ENCODE measurements around the gene GAD2. TPM values are rescaled to one million over a fixed set of nuclear protein-coding genes. Genes with fewer than 3 reads are reported as not detected.

GAD2 gene
- total RNA-seq, 1 experiment from 2014 or later: not detected

DNA sequence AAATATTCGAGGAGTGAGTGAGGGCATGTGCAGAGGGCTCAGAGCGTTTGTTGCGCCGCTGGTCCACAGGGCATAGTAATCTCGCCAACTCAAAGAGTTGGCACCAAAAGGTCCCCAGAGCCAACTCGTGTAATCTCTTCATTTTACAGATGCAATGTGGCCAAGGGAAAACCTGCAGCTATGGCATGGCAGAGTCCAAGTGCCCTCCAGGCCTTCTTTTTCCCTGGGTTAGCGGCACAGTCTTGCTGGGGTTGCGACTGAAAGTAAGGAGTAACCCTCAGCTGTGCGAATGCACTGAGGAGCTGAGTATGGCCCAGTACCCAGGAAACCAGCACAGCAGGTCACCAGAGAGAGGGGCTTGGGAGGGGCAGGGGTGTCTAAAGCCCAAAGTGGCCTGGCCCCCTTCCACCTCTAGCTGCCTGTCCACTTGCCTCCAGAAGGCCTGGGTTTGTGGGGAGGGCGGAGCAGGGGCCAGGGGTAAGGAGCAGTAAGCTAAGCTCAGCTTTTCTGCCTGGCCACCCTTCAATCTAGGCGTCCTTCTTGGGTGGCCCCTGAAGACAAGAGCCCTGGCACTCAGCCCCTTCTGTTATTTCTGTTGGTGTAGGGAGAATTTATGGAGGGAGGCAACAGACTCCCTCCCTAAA, 3.3 kb upstream of the GAD2 start:
- no TSS peak for BruUV-seq (replicated peaks)
- Mint-ChIP-seq H3K27me3 (ENCODE audit: insufficient read depth, unreplicated experiment) (no peaks in the 10 kb centered on the region), H3K4me3 (ENCODE audit: unreplicated experiment) (no peak overlapping the region), H3K27ac (ENCODE audit: unreplicated experiment) (no peak overlapping the region), H3K36me3 (ENCODE audit: insufficient read depth, unreplicated experiment) (no peaks in the 10 kb centered on the region), H3K9me3 (ENCODE audit: unreplicated experiment) (peaks cover 9% of the 10 kb centered on the region), H3K4me1 (ENCODE audit: low read depth, unreplicated experiment) (no peaks in the 10 kb centered on the region)
- no peaks in the 10 kb centered on the region; the same call in none of the 2 replicates for H3K9me3 ChIP-seq
- TF ChIP-seq, protein P1, sequence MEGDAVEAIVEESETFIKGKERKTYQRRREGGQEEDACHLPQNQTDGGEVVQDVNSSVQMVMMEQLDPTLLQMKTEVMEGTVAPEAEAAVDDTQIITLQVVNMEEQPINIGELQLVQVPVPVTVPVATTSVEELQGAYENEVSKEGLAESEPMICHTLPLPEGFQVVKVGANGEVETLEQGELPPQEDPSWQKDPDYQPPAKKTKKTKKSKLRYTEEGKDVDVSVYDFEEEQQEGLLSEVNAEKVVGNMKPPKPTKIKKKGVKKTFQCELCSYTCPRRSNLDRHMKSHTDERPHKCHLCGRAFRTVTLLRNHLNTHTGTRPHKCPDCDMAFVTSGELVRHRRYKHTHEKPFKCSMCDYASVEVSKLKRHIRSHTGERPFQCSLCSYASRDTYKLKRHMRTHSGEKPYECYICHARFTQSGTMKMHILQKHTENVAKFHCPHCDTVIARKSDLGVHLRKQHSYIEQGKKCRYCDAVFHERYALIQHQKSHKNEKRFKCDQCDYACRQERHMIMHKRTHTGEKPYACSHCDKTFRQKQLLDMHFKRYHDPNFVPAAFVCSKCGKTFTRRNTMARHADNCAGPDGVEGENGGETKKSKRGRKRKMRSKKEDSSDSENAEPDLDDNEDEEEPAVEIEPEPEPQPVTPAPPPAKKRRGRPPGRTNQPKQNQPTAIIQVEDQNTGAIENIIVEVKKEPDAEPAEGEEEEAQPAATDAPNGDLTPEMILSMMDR (IDR thresholded peaks at IDR 0.05; ENCODE audit: insufficient read depth in 1 of 2, low read depth in 1 of 2, low read length in 1 of 2, severe bottlenecking in 1 of 2, unreplicated experiment in 1 of 2): no peak
- no peaks in the 10 kb centered on the region for H3K4me1 ChIP-seq
- no peaks in the 10 kb centered on the region for H3K36me3 ChIP-seq (ENCODE audit: control insufficient read depth, insufficient read depth, low read length)
- ChIA-PET CTCF (no interaction called here), POLR2A (no interaction called here)
- no peak for DNase-seq
- H3K27me3 ChIP-seq (replicated peaks; ENCODE audit: control insufficient read depth, insufficient read depth, low read length): no peaks in the 10 kb centered on the region
- intact Hi-C loops (cut with micrococcal nuclease; ENCODE audit: unreplicated experiment): no loop called here
- H3K4me3 ChIP-seq (ENCODE audit: low read depth, low read length): no peak overlapping the region

- POLR2A ChIA-PET: no interaction called here
Observed at GRCh38 chr10:26214004-26214403, 2.6 kb upstream of the GAD2 start.

DNA sequence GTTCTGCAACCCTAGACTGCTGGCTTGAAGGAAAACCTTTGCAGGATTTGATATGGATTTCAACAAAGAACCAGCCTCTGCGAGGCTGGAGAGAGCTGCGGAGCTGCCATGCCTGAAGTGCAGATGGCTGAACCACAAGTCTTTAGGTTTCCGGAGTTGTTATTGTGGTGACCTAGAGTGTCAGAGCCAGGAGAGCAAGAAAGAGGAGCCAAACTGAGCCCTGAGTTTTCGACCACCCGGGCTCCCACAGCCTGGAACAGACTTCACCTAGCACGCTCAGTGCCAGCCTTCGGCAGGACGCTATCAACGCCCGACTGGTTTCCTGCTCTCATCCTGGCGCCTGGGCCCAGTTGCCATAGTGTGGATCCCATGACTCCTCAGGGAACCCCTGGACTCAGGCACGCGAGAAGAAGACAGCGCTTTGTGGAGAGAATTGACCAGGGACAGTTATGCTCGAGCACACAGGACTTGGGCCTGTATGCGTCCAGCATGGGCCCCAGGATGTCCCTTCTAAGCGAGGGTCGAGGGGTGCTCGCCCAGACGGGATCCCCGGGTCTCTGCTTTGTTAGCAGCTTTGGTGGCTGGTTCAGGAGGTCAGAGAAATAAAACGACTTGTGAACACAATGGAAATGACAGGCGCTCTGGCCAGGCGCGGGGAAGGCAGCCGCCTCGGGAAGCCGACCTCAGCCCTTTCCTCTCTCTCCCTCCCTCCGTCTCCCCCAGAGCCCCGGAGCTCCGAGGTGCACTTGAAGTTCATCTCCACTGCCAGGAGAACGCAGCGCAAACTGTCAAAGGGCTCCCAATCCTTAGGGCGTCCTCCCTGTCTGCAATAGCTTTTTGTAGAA, 1.8 kb upstream of the GAD2 start:
- Histone ChIP-seq H3K4me3 (ENCODE audit: low read depth, low read length) (no peak overlapping the region), H3K27me3 (replicated peaks; ENCODE audit: control insufficient read depth, insufficient read depth, low read length) (no peaks in the 10 kb centered on the region), H3K4me1 (no peaks in the 10 kb centered on the region), H3K9me3 (no peaks in the 10 kb centered on the region; the same call in 1 of the 2 replicates), H3K36me3 (ENCODE audit: control insufficient read depth, insufficient read depth, low read length) (no peaks in the 10 kb centered on the region)
- DNase-seq: no peak
- no TSS peak for BruUV-seq (replicated peaks)
- Mint-ChIP-seq H3K27ac (ENCODE audit: unreplicated experiment) (no peak overlapping the region), H3K9me3 (ENCODE audit: unreplicated experiment) (peaks cover 9% of the 10 kb centered on the region), H3K4me3 (ENCODE audit: unreplicated experiment) (no peak overlapping the region), H3K4me1 (ENCODE audit: low read depth, unreplicated experiment) (no peaks in the 10 kb centered on the region), H3K36me3 (ENCODE audit: insufficient read depth, unreplicated experiment) (no peaks in the 10 kb centered on the region), H3K27me3 (ENCODE audit: insufficient read depth, unreplicated experiment) (peaks cover 5% of the 10 kb centered on the region)
- TF ChIP-seq, protein P1 (IDR thresholded peaks at IDR 0.05; ENCODE audit: insufficient read depth in 1 of 2, low read depth in 1 of 2, low read length in 1 of 2, severe bottlenecking in 1 of 2, unreplicated experiment in 1 of 2): no peak
- ChIA-PET CTCF (no interaction called here), POLR2A (no interaction called here)
- intact Hi-C loops (cut with micrococcal nuclease; ENCODE audit: unreplicated experiment): no loop called here

More at GRCh38 chr10:26214004-26214403, 2.6 kb upstream of the GAD2 start:
- Histone ChIP-seq H3K4me3 (ENCODE audit: low read depth, low read length) (no peak overlapping the region), H3K36me3 (ENCODE audit: control insufficient read depth, insufficient read depth, low read length) (no peaks in the 10 kb centered on the region), H3K27me3 (replicated peaks; ENCODE audit: control insufficient read depth, insufficient read depth, low read length) (no peaks in the 10 kb centered on the region), H3K4me1 (no peaks in the 10 kb centered on the region), H3K9me3 (no peaks in the 10 kb centered on the region; the same call in 1 of the 2 replicates)
- Mint-ChIP-seq H3K27me3 (ENCODE audit: insufficient read depth, unreplicated experiment) (peaks cover 3% of the 10 kb centered on the region), H3K4me3 (ENCODE audit: unreplicated experiment) (no peak overlapping the region), H3K36me3 (ENCODE audit: insufficient read depth, unreplicated experiment) (no peaks in the 10 kb centered on the region), H3K27ac (ENCODE audit: unreplicated experiment) (no peak overlapping the region), H3K9me3 (ENCODE audit: unreplicated experiment) (peaks cover 9% of the 10 kb centered on the region), H3K4me1 (ENCODE audit: low read depth, unreplicated experiment) (no peaks in the 10 kb centered on the region)
- CTCF ChIA-PET: no interaction called here
- TF ChIP-seq, protein P1 (IDR thresholded peaks at IDR 0.05; ENCODE audit: insufficient read depth in 1 of 2, low read depth in 1 of 2, low read length in 1 of 2, severe bottlenecking in 1 of 2, unreplicated experiment in 1 of 2): no peak
- no peak for DNase-seq
- BruUV-seq (replicated peaks): no TSS peak
- intact Hi-C loops (cut with micrococcal nuclease; ENCODE audit: unreplicated experiment): no loop called here
